GM23338 (cell line): ENCODE measurements around the gene KRT12. TPM values are rescaled to one million over a fixed set of nuclear protein-coding genes. Genes with fewer than 3 reads are reported as not detected.

ENCODE experiments used
- ATAC-seq: fragments of 200-7000 bp; cut with Tn5 transposase; 3 replicates; pipeline ENCODE4 v1.9.1; 2020
- DNase-seq: peaks from one replicate; pipeline ENCODE4 v3.0.0-alpha.2; 2015; ENCODE audit warnings: low spot score
- H2AFZ ChIP-seq: fragments of 200-600 bp; sonication (generic); 2 replicates; pipeline ENCODE4 v1.8.0; 2016; ENCODE audit warnings: antibody characterized with exemption, mild to moderate bottlenecking, moderate library complexity
- H3F3A ChIP-seq: fragments of 200-600 bp; sonication (generic); replicated peaks from 2 replicates; pipeline ENCODE4 v1.8.0; 2017; ENCODE audit warnings: antibody characterized with exemption, mixed run types, low read depth
- H3K27ac ChIP-seq: fragments of 200-600 bp; sonication (generic); 2 replicates; pipeline ENCODE4 v1.6.1; 2016; ENCODE audit warnings: low read depth
- H3K27me3 ChIP-seq: fragments of 200-600 bp; sonication (generic); 2 replicates; pipeline ENCODE4 v1.8.0; 2016; ENCODE audit warnings: mild to moderate bottlenecking, mixed run types, moderate library complexity; ENCODE audit not compliant: insufficient read depth
- H3K36me3 ChIP-seq: fragments of 200-600 bp; sonication (generic); 2 replicates; pipeline ENCODE4 v1.8.0; 2016; ENCODE audit warnings: mild to moderate bottlenecking; ENCODE audit not compliant: insufficient read depth
- H3K4me1 ChIP-seq: fragments of 200-600 bp; sonication (generic); 2 replicates; pipeline ENCODE4 v1.8.0; 2016; ENCODE audit warnings: mild to moderate bottlenecking, moderate library complexity; ENCODE audit not compliant: insufficient read depth
- H3K4me2 ChIP-seq: fragments of 200-600 bp; sonication (generic); 2 replicates; pipeline ENCODE4 v1.7.1; 2017; ENCODE audit warnings: mixed run types
- H3K4me3 ChIP-seq: fragments of 200-600 bp; sonication (generic); 2 replicates; pipeline ENCODE4 v1.6.1; 2016; ENCODE audit warnings: mixed run types
- H3K79me2 ChIP-seq: fragments of 200-600 bp; sonication (generic); replicated peaks from 2 replicates; pipeline ENCODE4 v1.8.0; 2017; ENCODE audit warnings: mild to moderate bottlenecking; ENCODE audit not compliant: insufficient read depth
- H3K9me2 ChIP-seq: fragments of 200-600 bp; sonication (generic); 2 replicates; pipeline ENCODE4 v1.8.0; 2017; ENCODE audit not compliant: insufficient read depth
- H4K20me1 ChIP-seq: fragments of 200-600 bp; sonication (generic); replicated peaks from 2 replicates; pipeline ENCODE4 v1.8.0; 2017; ENCODE audit warnings: mild to moderate bottlenecking; ENCODE audit not compliant: insufficient read depth
- H3K27ac Mint-ChIP-seq: 2 replicates; pipeline ENCODE4 v1.8.0; 2020; ENCODE audit warnings: inconsistent platforms, mild to moderate bottlenecking, moderate library complexity, mixed read lengths
- H3K27me3 Mint-ChIP-seq: 3 replicates; pipeline ENCODE4 v1.8.0; 2022; ENCODE audit warnings: low read depth, mild to moderate bottlenecking, moderate library complexity, mixed read lengths, inconsistent platforms; ENCODE audit not compliant: insufficient read depth, poor library complexity
- H3K36me3 Mint-ChIP-seq: 3 replicates; pipeline ENCODE4 v1.8.0; 2021; ENCODE audit warnings: low read depth, mild to moderate bottlenecking, inconsistent platforms, moderate library complexity, mixed read lengths
- H3K4me1 Mint-ChIP-seq: 3 replicates; pipeline ENCODE4 v1.8.0; 2020; ENCODE audit warnings: mild to moderate bottlenecking, inconsistent platforms, mixed read lengths
- H3K4me3 Mint-ChIP-seq: 3 replicates; pipeline ENCODE4 v1.8.0; 2021; ENCODE audit warnings: moderate library complexity, mild to moderate bottlenecking, inconsistent platforms, mixed read lengths
- H3K9me3 Mint-ChIP-seq: 3 replicates; pipeline ENCODE4 v1.8.0; 2020; ENCODE audit warnings: moderate library complexity, mild to moderate bottlenecking, inconsistent platforms, mixed read lengths
- CREB1 ChIP-seq: fragments of 250-450 bp; sonication (Bioruptor Pico); IDR thresholded peaks from 2 replicates; pipeline ENCODE4 v1.5.0; 2020; ENCODE audit warnings: low read depth, mild to moderate bottlenecking, moderate library complexity
- ETS1 ChIP-seq: IDR thresholded peaks from 2 replicates; pipeline ENCODE4 v1.6.1; 2016; ENCODE audit warnings: antibody characterized with exemption
- EZH2 ChIP-seq: fragments of 200-600 bp; sonication (generic); IDR thresholded peaks from one replicate; pipeline ENCODE4 v1.8.0; 2017; ENCODE audit warnings: antibody characterized with exemption, mild to moderate bottlenecking, low read depth; ENCODE audit not compliant: unreplicated experiment
- EZH2phosphoT487 ChIP-seq: fragments of 200-600 bp; sonication (generic); IDR thresholded peaks from one replicate; pipeline ENCODE4 v1.8.1; 2018; ENCODE audit warnings: antibody characterized with exemption; ENCODE audit not compliant: unreplicated experiment
- JUNB ChIP-seq: IDR thresholded peaks from one replicate; pipeline ENCODE4 v1.6.1; 2016; ENCODE audit warnings: antibody characterized with exemption; ENCODE audit not compliant: unreplicated experiment
- NANOG ChIP-seq: IDR thresholded peaks from 2 replicates; pipeline ENCODE4 v1.6.1; 2016; ENCODE audit warnings: antibody characterized with exemption, borderline replicate concordance
- POLR2AphosphoS5 ChIP-seq: IDR thresholded peaks from 2 replicates; pipeline ENCODE4 v1.6.1; 2016; ENCODE audit warnings: antibody characterized with exemption, low read depth
- REST ChIP-seq: IDR thresholded peaks from one replicate; pipeline ENCODE4 v1.6.1; 2018; ENCODE audit warnings: antibody characterized with exemption; ENCODE audit not compliant: unreplicated experiment
- STAT1 ChIP-seq: IDR thresholded peaks from one replicate; pipeline ENCODE4 v1.6.1; 2016; ENCODE audit warnings: antibody characterized with exemption; ENCODE audit not compliant: unreplicated experiment
- ZNF114 ChIP-seq: fragments of 250-450 bp; sonication (Bioruptor Pico); IDR thresholded peaks from 2 replicates; pipeline ENCODE4 v1.5.0; 2020; ENCODE audit warnings: mild to moderate bottlenecking, moderate library complexity
- ZNF331 ChIP-seq: fragments of 250-450 bp; sonication (Bioruptor Pico); IDR thresholded peaks from 2 replicates; pipeline ENCODE4 v1.5.0; 2020; ENCODE audit warnings: low read depth, mild to moderate bottlenecking, moderate library complexity
- polyA plus RNA-seq: library from polyadenylated mRNA; unstranded; fragments of >200 nt; fragmentation: Nextera tagmentation; extraction: Ambion mirVana; gene quantifications from 2 replicates; pipeline ENCODE4 v1.2.1, GENCODE V29; 2016
- total RNA-seq: library from RNA; depleted of rRNA; stranded (reverse); fragments of >200 nt; shearing (Covaris generic); gene quantifications from 2 replicates; pipeline ENCODE4 v1.2.3, GENCODE V29; 2014
- TF ChIP-seq, protein P1 (sequence below): fragments of 250-450 bp; sonication (Bioruptor Pico); IDR thresholded peaks from 2 replicates; pipeline ENCODE4 v1.5.0; 2020; ENCODE audit warnings: mild to moderate bottlenecking, moderate library complexity
- TF ChIP-seq, protein P2 (sequence below), 2 experiments: fragments of 200-600 bp in 1 of 2; sonication (generic) in 1 of 2; conservative IDR thresholded peaks; 2 replicates each; pipeline versions ENCODE4 v1.5.1 to v1.6.1; 2016 to 2017; ENCODE audit warnings: antibody characterized with exemption in 2 of 2, low read depth in 2 of 2, mild to moderate bottlenecking in 2 of 2, moderate library complexity in 1 of 2

KRT12 gene
- total and polyA plus RNA-seq, 2 experiments from 2014 or later: not detected

DNA sequence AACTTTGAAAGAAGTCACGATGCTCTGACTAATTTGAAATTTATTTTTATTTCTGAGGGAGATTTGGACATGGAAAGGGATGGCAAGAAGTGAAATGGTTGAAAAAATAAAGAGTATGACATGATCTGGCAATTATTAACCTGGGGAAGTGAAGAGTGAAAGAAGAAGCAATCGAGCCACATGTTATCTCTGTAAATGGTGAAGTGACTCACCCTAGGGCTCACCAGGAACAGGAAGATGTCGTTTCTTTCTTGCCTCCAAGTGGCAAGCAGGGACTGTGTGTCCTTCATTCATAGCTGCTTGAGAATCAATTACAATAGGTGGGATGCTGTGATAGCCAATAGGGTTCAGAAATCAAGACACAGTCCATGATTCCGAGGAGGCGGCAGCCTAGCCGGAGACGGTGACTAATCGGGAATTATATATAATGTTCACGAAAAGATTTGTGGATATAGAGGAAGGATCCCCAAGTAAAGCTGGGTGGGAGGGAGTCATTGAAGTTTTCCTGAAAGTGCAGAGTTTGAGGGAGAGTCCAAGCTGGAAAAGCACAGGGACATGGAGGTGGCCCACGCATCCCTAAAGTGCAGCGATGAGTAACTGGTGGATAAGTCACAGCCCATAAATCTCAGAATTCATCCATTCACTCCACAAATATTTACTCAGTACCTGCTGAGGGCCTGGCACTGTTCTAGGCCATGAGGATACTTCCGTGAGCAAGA is 36.3 kb upstream of the KRT12 start:
- no peak overlapping the region for H3K4me3 ChIP-seq
- DNase-seq (no peak), ATAC-seq (no peak)
- no peaks in the 10 kb centered on the region for H4K20me1 ChIP-seq
- TF ChIP-seq REST (no peak), NANOG (no peak), POLR2AphosphoS5 (no peak), STAT1 (no peak), EZH2phosphoT487 (no peak), ZNF114 (CRISPR knock-in tag) (no peak), EZH2 (no peak), ETS1 (no peak), CREB1 (no peak), ZNF331 (no peak), JUNB (no peak)
- TF ChIP-seq, protein P1, sequence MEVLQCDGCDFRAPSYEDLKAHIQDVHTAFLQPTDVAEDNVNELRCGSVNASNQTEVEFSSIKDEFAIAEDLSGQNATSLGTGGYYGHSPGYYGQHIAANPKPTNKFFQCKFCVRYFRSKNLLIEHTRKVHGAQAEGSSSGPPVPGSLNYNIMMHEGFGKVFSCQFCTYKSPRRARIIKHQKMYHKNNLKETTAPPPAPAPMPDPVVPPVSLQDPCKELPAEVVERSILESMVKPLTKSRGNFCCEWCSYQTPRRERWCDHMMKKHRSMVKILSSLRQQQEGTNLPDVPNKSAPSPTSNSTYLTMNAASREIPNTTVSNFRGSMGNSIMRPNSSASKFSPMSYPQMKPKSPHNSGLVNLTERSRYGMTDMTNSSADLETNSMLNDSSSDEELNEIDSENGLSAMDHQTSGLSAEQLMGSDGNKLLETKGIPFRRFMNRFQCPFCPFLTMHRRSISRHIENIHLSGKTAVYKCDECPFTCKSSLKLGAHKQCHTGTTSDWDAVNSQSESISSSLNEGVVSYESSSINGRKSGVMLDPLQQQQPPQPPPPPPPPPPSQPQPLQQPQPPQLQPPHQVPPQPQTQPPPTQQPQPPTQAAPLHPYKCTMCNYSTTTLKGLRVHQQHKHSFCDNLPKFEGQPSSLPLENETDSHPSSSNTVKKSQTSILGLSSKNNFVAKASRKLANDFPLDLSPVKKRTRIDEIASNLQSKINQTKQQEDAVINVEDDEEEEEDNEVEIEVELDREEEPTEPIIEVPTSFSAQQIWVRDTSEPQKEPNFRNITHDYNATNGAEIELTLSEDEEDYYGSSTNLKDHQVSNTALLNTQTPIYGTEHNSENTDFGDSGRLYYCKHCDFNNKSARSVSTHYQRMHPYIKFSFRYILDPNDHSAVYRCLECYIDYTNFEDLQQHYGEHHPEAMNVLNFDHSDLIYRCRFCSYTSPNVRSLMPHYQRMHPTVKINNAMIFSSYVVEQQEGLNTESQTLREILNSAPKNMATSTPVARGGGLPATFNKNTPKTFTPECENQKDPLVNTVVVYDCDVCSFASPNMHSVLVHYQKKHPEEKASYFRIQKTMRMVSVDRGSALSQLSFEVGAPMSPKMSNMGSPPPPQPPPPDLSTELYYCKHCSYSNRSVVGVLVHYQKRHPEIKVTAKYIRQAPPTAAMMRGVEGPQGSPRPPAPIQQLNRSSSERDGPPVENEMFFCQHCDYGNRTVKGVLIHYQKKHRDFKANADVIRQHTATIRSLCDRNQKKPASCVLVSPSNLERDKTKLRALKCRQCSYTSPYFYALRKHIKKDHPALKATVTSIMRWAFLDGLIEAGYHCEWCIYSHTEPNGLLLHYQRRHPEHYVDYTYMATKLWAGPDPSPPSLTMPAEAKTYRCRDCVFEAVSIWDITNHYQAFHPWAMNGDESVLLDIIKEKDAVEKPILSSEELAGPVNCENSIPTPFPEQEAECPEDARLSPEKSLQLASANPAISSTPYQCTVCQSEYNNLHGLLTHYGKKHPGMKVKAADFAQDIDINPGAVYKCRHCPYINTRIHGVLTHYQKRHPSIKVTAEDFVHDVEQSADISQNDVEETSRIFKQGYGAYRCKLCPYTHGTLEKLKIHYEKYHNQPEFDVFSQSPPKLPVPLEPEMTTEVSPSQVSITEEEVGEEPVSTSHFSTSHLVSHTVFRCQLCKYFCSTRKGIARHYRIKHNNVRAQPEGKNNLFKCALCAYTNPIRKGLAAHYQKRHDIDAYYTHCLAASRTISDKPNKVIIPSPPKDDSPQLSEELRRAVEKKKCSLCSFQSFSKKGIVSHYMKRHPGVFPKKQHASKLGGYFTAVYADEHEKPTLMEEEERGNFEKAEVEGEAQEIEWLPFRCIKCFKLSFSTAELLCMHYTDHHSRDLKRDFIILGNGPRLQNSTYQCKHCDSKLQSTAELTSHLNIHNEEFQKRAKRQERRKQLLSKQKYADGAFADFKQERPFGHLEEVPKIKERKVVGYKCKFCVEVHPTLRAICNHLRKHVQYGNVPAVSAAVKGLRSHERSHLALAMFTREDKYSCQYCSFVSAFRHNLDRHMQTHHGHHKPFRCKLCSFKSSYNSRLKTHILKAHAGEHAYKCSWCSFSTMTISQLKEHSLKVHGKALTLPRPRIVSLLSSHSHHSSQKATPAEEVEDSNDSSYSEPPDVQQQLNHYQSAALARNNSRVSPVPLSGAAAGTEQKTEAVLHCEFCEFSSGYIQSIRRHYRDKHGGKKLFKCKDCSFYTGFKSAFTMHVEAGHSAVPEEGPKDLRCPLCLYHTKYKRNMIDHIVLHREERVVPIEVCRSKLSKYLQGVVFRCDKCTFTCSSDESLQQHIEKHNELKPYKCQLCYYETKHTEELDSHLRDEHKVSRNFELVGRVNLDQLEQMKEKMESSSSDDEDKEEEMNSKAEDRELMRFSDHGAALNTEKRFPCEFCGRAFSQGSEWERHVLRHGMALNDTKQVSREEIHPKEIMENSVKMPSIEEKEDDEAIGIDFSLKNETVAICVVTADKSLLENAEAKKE: no peak
- TF ChIP-seq, protein P2, sequence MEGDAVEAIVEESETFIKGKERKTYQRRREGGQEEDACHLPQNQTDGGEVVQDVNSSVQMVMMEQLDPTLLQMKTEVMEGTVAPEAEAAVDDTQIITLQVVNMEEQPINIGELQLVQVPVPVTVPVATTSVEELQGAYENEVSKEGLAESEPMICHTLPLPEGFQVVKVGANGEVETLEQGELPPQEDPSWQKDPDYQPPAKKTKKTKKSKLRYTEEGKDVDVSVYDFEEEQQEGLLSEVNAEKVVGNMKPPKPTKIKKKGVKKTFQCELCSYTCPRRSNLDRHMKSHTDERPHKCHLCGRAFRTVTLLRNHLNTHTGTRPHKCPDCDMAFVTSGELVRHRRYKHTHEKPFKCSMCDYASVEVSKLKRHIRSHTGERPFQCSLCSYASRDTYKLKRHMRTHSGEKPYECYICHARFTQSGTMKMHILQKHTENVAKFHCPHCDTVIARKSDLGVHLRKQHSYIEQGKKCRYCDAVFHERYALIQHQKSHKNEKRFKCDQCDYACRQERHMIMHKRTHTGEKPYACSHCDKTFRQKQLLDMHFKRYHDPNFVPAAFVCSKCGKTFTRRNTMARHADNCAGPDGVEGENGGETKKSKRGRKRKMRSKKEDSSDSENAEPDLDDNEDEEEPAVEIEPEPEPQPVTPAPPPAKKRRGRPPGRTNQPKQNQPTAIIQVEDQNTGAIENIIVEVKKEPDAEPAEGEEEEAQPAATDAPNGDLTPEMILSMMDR (conservative IDR thresholded peaks at IDR 0.05; ENCODE audit: low read depth in 2 of 2): no peak
- no peak overlapping the region for H3K27ac Mint-ChIP-seq
- H3K4me2 ChIP-seq: no peak overlapping the region
- peaks cover 2% of the 10 kb centered on the region for H3K27me3 Mint-ChIP-seq
- H3K27ac ChIP-seq: no peak overlapping the region
- H3K9me3 Mint-ChIP-seq: no peaks in the 10 kb centered on the region
- H3K79me2 ChIP-seq: no peaks in the 10 kb centered on the region
- no peaks in the 10 kb centered on the region for H3K9me2 ChIP-seq
- H3K36me3 Mint-ChIP-seq: no peaks in the 10 kb centered on the region
- H3K36me3 ChIP-seq: no peaks in the 10 kb centered on the region
- no peaks in the 10 kb centered on the region for H3K27me3 ChIP-seq
- peaks cover 11% of the 10 kb centered on the region; the same call in 2 of the 3 replicates for H3K4me1 Mint-ChIP-seq
- H3K4me3 Mint-ChIP-seq: no peak overlapping the region
- no peaks in the 10 kb centered on the region; the same call in 1 of the 2 replicates for H3K4me1 ChIP-seq
- H2AFZ ChIP-seq: no peak overlapping the region; the same call in 1 of the 2 replicates
- H3F3A ChIP-seq: no peaks in the 10 kb centered on the region
